OCI-LY7 (cell line): ENCODE measurements around the gene UPK3A.

Experiments
- CTCF ChIP-seq: fragments of 200-600 bp; sonication (generic); conservative IDR thresholded peaks from 2 replicates; pipeline ENCODE4 v1.5.1; 2014; ENCODE audit warnings: mild to moderate bottlenecking, antibody characterized with exemption, low read length, moderate library complexity, mixed read lengths
- EZH2phosphoT487 ChIP-seq: fragments of 200-600 bp; sonication (generic); IDR thresholded peaks from 2 replicates; pipeline ENCODE4 v1.6.1; 2018; ENCODE audit warnings: low read depth, borderline replicate concordance, mild to moderate bottlenecking, mixed run types, antibody characterized with exemption, low read length, moderate library complexity, mixed read lengths

- TF ChIP-seq CTCF (no peak), EZH2phosphoT487 (no peak)
Observed at GRCh38 chr22:45265535-45265934, 19.2 kb upstream of the UPK3A start.
